Immature natural killer cell (primary cell): ENCODE data around the gene PHF2. TPM values are rescaled to one million over a fixed set of nuclear protein-coding genes. Genes with fewer than 3 reads are reported as not detected.

Experiments
- DNase-seq, 3 donors: peaks; one replicate each; pipeline ENCODE4 v3.0.0; 2022; ENCODE audit warnings: mixed read lengths in 1 of 3
- H3K27ac Mint-ChIP-seq, 6 donors: one replicate each; pipeline ENCODE4 v1.8.0; 2020; ENCODE audit warnings: mixed read lengths in 6 of 6, mild to moderate bottlenecking in 5 of 6, inconsistent platforms in 4 of 6, moderate library complexity in 3 of 6
- H3K27me3 Mint-ChIP-seq, 3 donors: one replicate each; pipeline ENCODE4 v1.8.0; 2020 to 2021; ENCODE audit warnings: low read depth in 3 of 3, mild to moderate bottlenecking in 3 of 3, mixed read lengths in 3 of 3, moderate library complexity in 3 of 3, inconsistent platforms in 1 of 3
- H3K36me3 Mint-ChIP-seq, 3 donors: one replicate each; pipeline ENCODE4 v1.8.0; 2020; ENCODE audit warnings: mixed read lengths in 3 of 3, inconsistent platforms in 2 of 3, mild to moderate bottlenecking in 2 of 3
- H3K4me1 Mint-ChIP-seq, 2 donors: one replicate each; pipeline ENCODE4 v1.8.0; 2020; ENCODE audit warnings: inconsistent platforms in 2 of 2, mild to moderate bottlenecking in 2 of 2, mixed read lengths in 2 of 2, moderate library complexity in 1 of 2
- H3K4me3 Mint-ChIP-seq, 5 donors: one replicate each; pipeline ENCODE4 v1.8.0; 2020; ENCODE audit warnings: mild to moderate bottlenecking in 5 of 5, mixed read lengths in 5 of 5, inconsistent platforms in 3 of 5, moderate library complexity in 3 of 5
- H3K9me3 Mint-ChIP-seq, 6 donors: one replicate each; pipeline ENCODE4 v1.8.0; 2020; ENCODE audit warnings: mild to moderate bottlenecking in 6 of 6, mixed read lengths in 6 of 6, inconsistent platforms in 4 of 6, moderate library complexity in 3 of 6
- polyA plus RNA-seq, 3 donors: library from polyadenylated mRNA; unstranded; fragments of 300-500 nt; fragmentation: Illumina TruSeq; gene quantifications; one replicate each; pipeline ENCODE4 v1.2.3, GENCODE V29; 2021

PHF2 gene
- polyA plus RNA-seq, 3 donors from 2014 or later, result 0.58 to 2.1 (median 0.80) TPM

DNA sequence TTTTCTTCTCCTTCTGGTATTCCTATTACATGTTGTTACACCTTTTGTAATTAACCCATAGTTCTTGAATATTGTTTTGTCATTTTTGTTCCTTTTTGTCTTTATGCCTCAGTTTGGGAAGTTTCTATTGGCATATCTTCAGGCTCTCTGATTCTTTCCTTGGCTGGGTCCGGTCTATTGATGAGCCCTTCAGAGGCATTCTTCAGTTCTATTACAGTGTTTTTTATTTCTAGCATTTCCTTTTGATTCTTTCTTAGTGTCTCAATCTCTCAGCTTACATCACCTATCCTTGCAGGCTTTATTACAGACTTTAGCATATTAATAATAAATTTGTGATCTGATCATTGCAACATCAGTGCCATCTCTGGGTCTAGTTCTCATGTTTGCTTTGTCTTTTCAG lies 33.8 kb downstream of the PHF2 start:
- H3K9me3 Mint-ChIP-seq, result peaks cover 9 to 24% (median 20%) of the 10 kb centered on the region in 6 donors
- peaks cover 15 to 25% (median 18%) of the 10 kb centered on the region in 3 donors for H3K36me3 Mint-ChIP-seq
- no peak overlapping the region for H3K27ac Mint-ChIP-seq
- no peaks in the 10 kb centered on the region for H3K27me3 Mint-ChIP-seq
- no peak for DNase-seq
- H3K4me1 Mint-ChIP-seq, result peaks cover 24 to 52% of the 10 kb centered on the region in 2 donors
- no peak overlapping the region for H3K4me3 Mint-ChIP-seq

DNA sequence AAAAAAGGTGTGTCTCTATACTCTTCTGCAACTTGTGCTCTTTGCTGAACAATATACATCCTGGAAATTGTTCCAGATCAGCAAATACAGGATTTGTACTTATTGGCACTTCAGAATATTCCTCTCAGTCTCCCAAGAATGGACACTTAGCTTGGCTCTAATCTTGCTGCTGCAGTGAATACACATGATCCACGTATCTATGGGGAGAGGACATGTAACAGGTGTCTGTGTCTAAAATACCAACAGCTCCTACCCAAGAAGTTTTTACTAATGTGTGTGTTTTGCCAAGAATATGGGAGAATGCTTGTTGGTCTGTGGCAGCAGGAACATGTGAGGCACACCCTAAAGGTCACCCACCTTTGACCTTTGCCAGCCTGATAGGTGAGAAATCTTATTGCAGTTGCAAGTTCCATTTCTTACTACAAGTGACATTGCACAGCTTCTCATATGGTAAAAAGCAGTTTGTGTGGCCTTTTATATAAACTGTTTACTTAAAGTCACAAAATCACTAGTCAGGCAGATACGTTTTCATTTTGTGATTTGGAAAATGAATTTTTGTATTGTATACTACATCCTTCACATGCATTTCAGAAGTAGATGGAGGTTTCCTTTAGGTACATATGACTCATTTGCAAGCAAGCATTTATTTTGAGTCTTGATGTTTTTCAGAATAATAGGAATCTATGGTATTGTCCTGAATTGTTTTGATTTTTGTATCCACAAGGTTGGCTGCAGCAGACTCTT lies 35.8 kb downstream of the PHF2 start:
- Mint-ChIP-seq H3K9me3 (peaks cover 9 to 24% (median 20%) of the 10 kb centered on the region in 6 donors), H3K27ac (peak overlapping the region in 3 of 6 donors; percentile 10 to 43 (median 17)), H3K4me1 (peaks cover 19 to 37% of the 10 kb centered on the region in 2 donors), H3K27me3 (no peaks in the 10 kb centered on the region), H3K4me3 (peak overlapping the region in 1 of 5 donors; percentile 6), H3K36me3 (peaks cover 15 to 19% (median 18%) of the 10 kb centered on the region in 3 donors)
- no peak for DNase-seq

DNA sequence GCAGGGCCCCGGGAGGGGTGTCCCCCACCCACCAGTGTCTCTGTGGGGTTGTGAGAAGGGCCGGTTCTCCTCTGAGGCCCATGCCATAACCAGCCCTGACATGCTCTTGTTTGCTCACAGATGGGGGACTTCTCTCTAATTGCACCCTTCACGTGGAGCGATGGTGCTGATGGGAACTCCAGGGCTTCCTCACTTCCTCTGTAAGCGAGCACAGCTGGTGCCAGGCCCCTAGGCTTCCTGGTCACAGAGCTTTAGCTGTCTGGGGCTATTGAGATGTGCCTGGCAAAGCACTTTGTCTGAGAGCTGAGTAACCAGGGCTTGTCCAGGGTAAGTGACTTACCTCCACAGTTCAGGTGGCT lies 36.4 kb downstream of the PHF2 start:
- Mint-ChIP-seq H3K27ac (peak overlapping the region in 2 of 6 donors; percentile 10 to 33), H3K4me3 (no peak overlapping the region), H3K36me3 (peaks cover 15 to 17% (median 16%) of the 10 kb centered on the region in 3 donors), H3K4me1 (peaks cover 22 to 38% of the 10 kb centered on the region in 2 donors), H3K27me3 (no peaks in the 10 kb centered on the region), H3K9me3 (peaks cover 9 to 24% (median 19%) of the 10 kb centered on the region in 6 donors)
- no peak for DNase-seq

DNA sequence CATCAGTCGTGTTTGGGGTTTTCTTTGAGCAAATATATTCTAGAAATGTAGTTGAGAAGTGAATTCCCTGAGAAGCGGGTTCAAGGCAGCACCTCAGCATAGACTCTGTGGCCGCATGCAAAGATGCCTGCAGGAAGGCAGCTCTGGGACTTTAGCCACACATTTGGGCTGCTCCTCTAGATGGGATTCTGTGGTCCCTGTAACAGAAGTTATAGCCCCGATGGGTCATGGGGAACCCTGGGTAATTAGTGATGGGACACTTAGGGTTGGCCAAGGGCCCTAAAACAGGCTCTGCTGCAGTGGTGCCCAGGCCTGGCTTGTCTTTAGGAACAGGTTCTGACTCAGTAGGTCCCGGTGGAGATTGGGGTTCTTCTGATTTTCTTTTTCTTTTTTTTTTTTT lies 36.8 kb downstream of the PHF2 start:
- Mint-ChIP-seq H3K36me3 (peaks cover 15% of the 10 kb centered on the region in 3 donors), H3K27ac (peak overlapping the region in 2 of 6 donors; percentile 10 to 33), H3K27me3 (no peaks in the 10 kb centered on the region), H3K9me3 (peaks cover 9 to 24% (median 19%) of the 10 kb centered on the region in 6 donors), H3K4me3 (no peak overlapping the region), H3K4me1 (peaks cover 26 to 40% of the 10 kb centered on the region in 2 donors)
- DNase-seq, result no peak

DNA sequence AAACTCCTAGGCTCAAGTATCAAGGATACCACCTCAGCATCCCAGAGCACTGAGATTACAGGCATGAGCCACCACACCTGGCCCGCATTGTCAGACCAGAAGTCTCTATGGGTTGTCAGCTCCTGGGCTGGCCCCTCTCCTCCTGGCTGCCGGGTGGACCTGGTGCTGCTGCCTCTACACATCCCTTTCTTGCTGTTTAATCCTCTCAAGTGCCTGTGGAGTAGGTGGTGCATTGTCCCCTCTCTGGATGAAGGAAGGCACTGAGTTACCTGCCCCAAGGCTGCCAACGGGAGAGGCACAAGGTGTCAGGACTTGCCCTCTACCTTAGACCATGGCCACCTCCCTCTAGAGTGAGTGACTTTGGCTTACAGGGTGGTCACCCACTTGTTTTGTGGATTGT lies 37.4 kb downstream of the PHF2 start:
- H3K9me3 Mint-ChIP-seq, result peaks cover 8 to 23% (median 18%) of the 10 kb centered on the region in 6 donors
- H3K36me3 Mint-ChIP-seq, result peaks cover 13 to 15% (median 15%) of the 10 kb centered on the region in 3 donors
- peaks cover 28 to 46% of the 10 kb centered on the region in 2 donors for H3K4me1 Mint-ChIP-seq
- DNase-seq, result no peak
- H3K27me3 Mint-ChIP-seq, result no peaks in the 10 kb centered on the region
- no peak overlapping the region for H3K27ac Mint-ChIP-seq
- H3K4me3 Mint-ChIP-seq, result no peak overlapping the region

DNA sequence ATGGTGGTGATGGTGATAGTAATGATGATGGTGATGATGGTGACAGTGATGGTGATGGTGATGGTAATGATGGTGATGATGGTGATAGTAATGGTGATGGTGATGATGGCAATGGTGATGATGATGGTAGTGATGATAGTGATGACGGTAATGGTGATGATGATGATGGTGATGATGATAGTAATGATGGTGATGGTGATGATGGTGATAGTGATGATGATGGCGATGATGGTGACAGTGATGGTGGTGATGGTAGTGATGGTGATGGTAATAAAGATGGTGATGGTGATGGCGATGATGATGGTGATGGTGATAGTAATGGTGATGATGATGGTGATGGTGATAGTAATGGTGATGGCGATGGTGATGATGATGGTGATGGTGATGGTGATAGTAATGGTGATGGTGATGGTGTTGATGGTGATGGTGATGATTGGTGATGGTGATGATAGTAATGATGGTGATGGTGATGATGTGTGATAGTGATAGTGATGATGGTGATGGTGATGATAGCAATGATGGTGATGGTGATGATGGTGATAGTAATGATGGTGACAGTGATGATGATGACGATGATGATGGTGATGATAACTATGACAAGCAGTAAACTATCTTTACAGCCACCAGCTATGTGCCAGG lies 38.6 kb downstream of the PHF2 start:
- H3K36me3 Mint-ChIP-seq, result peaks cover 5 to 14% (median 9%) of the 10 kb centered on the region in 3 donors
- no peak overlapping the region for H3K27ac Mint-ChIP-seq
- H3K27me3 Mint-ChIP-seq, result no peaks in the 10 kb centered on the region
- H3K4me1 Mint-ChIP-seq, result peaks cover 28 to 40% of the 10 kb centered on the region in 2 donors
- H3K4me3 Mint-ChIP-seq, result no peak overlapping the region
- DNase-seq, result no peak
- H3K9me3 Mint-ChIP-seq, result peaks cover 4 to 14% (median 9%) of the 10 kb centered on the region in 6 donors

DNA sequence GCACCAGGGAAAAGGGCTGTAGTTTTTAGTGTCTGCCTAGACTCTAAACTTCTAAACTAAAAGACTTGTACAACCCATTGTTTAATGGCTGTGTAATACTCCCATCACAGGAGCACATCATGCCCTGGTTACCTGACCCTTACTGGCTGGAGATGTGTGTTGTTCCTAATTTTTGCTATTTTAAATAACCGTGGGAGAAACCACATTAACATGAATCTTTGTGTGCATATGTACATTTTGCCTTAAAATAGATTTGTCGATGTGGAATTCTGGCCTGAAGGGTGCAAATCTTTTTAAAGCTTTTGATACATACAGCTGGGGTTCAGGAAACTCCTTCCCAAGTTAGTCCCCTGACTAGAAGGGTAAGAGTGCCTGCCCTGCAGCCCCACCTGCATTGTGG lies 39.7 kb downstream of the PHF2 start:
- H3K4me3 Mint-ChIP-seq, result no peak overlapping the region
- peaks cover 0 to 4% (median under 1%) of the 10 kb centered on the region in 6 donors for H3K9me3 Mint-ChIP-seq
- H3K27ac Mint-ChIP-seq, result no peak overlapping the region
- H3K4me1 Mint-ChIP-seq, result peaks cover 27 to 33% of the 10 kb centered on the region in 2 donors
- DNase-seq, result no peak
- no peaks in the 10 kb centered on the region for H3K27me3 Mint-ChIP-seq
- H3K36me3 Mint-ChIP-seq, result peaks cover 0 to 4% (median 4%) of the 10 kb centered on the region in 3 donors

DNA sequence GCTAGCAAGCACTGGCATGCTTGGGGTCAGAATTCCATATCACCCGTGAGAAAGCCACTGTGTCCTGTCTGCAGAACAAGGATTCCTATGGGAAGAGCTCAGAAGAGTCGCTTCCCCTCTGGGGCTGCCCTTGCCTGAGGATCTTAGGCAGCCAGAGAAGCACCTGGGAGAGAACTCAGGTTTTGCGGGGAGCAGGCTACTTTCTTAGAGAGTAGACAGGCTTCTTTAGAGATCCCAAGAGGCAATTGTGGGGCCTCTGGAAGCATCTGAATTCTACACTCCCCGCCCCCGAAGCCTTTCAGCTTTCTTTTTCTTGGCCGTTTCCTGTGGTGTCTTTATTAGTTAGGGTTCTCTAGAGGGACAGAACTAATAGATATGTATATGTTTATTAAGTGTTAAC lies 40.9 kb downstream of the PHF2 start:
- Mint-ChIP-seq H3K4me3 (no peak overlapping the region), H3K4me1 (peaks cover 21 to 34% of the 10 kb centered on the region in 2 donors), H3K27ac (peak overlapping the region in 1 of 6 donors; percentile 69), H3K36me3 (no peaks in the 10 kb centered on the region), H3K27me3 (peaks cover 0 to under 1% (median 0%) of the 10 kb centered on the region in 3 donors), H3K9me3 (no peaks in the 10 kb centered on the region)
- DNase-seq, result no peak

DNA sequence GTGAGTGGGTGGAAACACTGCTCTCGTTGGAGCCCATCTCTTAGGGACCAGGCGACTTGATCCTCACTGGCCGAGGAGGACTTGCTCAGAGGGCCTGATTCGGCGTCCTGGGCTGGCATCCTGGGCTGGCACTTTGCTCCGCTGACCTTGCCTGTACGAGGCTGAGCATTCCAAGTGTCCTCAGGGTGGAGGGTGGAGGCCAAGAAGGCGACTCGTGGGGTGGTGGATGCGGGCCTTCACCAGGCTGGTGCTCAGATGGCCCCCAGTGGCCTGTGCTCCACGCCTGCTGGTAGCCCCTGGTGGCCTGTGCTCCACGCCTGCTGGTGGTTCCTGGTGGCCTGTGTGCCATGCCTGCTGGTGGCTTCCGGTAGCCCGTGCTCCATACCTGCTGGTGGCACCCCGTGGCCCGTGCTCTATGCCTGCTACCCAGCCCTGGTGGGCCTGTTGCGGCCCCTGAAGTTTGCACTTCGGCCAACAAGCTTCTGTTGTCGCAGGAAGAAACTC lies 42.9 kb downstream of the PHF2 start:
- no peaks in the 10 kb centered on the region for H3K9me3 Mint-ChIP-seq
- peaks cover 9 to 27% of the 10 kb centered on the region in 2 donors for H3K4me1 Mint-ChIP-seq
- peaks cover 0 to 1% (median 0%) of the 10 kb centered on the region in 3 donors for H3K27me3 Mint-ChIP-seq
- no peaks in the 10 kb centered on the region for H3K36me3 Mint-ChIP-seq
- H3K27ac Mint-ChIP-seq, result no peak overlapping the region
- DNase-seq, result no peak
- no peak overlapping the region for H3K4me3 Mint-ChIP-seq

DNA sequence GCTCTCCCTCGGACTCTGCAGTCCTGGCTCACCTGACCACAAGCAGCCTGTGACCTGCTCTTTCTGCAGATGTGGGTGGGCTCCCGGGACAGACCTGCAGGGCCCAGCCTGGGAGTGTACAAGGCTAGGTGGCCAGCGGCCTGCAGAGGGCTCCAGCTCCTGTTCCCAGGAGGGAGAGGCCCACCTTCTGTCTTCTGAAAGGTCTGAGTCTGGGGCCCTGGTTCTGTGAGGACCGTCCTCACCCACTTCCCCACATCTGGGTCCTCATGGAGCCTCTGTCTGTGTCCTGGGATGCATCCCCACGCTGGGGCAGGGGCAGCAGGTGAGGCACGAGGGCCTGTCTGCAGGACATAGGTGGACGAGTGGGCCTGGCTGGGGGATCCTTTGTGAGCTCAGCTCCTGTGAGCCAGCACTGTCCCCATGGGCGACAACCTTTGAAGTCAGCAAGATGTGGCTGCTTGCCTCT lies 43.7 kb downstream of the PHF2 start:
- Mint-ChIP-seq H3K4me1 (peaks cover 9 to 27% of the 10 kb centered on the region in 2 donors), H3K9me3 (no peaks in the 10 kb centered on the region), H3K4me3 (no peak overlapping the region), H3K27ac (peak overlapping the region in 1 of 6 donors; percentile 17), H3K27me3 (peaks cover 0 to 1% (median 0%) of the 10 kb centered on the region in 3 donors), H3K36me3 (no peaks in the 10 kb centered on the region)
- no peak for DNase-seq

DNA sequence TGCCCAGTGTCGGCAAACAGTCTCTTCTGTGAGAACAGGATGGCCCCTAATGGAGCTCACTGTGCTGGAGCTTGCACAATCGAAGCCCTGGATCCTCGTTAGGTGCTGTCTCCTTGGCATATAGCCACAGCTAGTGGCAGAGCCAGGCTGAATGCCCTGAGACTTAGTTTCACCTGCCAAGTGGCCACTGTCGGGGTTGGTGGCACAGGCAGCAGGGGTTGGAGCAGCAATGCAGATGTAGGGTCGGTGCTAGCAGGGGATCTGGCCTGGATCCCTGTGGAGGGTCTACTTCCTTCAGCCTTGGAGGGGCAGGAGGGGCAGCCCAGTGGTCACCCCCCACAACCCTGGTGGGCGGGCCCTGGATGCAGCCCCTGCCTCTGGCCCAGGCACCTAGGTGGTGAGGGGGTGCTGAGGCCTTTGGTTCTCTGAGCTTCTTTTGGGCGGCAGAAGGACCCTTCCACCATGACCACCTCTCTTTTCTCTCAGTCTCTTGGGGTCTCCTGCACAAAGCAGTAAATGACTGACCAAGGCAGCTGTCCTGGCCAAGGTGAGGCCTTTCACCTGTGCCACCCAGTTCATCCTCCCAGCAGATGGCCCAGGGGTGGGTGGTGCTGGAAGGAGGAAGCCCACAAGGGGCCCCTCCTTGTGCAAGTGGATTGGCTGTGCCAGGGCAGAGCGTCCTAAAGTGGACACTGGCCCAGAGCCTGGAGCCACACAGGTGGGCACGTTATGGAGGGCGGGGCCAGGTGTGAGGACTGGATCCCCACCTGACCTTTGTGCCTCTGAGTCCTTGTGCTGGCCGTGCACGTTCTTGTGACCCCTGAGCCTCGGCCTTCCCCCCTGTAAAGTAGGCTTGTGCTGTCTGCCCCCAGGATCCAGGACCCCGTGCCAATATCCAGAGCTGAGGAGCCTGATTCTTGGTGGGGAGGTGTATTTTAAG lies 44.8 kb downstream of the PHF2 start:
- Mint-ChIP-seq H3K9me3 (peaks cover 0 to under 1% (median 0%) of the 10 kb centered on the region in 6 donors), H3K27me3 (peaks cover 0 to 4% (median 1%) of the 10 kb centered on the region in 3 donors), H3K36me3 (peaks cover 0 to under 1% (median 0%) of the 10 kb centered on the region in 3 donors), H3K27ac (peak overlapping the region in 3 of 6 donors; percentile 17 to 50 (median 32)), H3K4me3 (no peak overlapping the region), H3K4me1 (peaks cover 10 to 29% of the 10 kb centered on the region in 2 donors)
- no peak for DNase-seq

DNA sequence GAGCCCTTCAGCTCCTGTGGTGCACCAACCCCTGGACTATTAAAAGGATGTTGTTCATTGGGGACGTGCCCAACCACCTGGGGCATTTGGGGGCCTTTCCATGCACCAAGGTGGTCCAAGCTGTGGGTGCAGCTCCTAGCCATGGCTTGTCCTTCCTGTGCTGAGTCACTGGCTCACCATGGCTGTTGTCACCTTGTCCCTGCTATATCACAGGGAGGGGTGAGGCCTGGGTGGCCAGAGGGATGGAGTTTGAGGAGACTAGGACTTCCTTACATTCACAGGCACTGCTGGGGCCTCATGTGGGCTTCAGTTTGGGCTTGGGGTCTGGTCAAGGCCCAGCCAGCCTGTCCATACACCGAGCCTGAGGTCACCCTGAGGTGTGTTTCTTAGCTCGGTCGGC lies 45.5 kb downstream of the PHF2 start:
- H3K4me3 Mint-ChIP-seq, result no peak overlapping the region
- DNase-seq, result no peak
- H3K4me1 Mint-ChIP-seq, result peaks cover 13 to 33% of the 10 kb centered on the region in 2 donors
- peaks cover 0 to 5% (median 3%) of the 10 kb centered on the region in 3 donors for H3K27me3 Mint-ChIP-seq
- H3K36me3 Mint-ChIP-seq, result peaks cover 0 to 3% (median 0%) of the 10 kb centered on the region in 3 donors
- peaks cover 0 to 4% (median 0%) of the 10 kb centered on the region in 6 donors for H3K9me3 Mint-ChIP-seq
- H3K27ac Mint-ChIP-seq, result peak overlapping the region in 2 of 6 donors; percentile 34 to 76

DNA sequence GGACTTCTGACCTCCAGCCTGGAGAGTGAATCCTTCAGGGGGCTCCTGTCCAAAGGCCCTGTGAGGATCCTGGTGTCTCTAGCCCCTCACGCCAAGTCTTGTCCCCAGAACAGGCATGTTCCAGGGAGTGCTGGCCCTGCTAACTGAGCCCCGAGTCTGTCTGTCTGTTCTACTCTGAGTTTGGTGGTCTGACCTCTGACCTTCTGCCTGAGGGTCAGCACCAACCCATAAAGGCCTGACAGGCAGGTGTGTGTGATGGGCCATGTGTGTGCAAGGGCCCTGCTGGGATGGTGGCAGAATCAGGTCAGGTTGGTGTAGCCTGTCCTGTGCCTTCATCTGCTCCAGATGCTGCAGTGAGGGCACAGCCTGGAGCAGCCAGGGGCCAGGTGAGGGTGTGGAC lies 46.3 kb downstream of the PHF2 start:
- Mint-ChIP-seq H3K4me1 (peaks cover 11 to 28% of the 10 kb centered on the region in 2 donors), H3K4me3 (no peak overlapping the region), H3K9me3 (peaks cover 0 to 6% (median 4%) of the 10 kb centered on the region in 6 donors), H3K27ac (peak overlapping the region in 1 of 6 donors; percentile 83), H3K27me3 (peaks cover 0 to 5% (median 3%) of the 10 kb centered on the region in 3 donors), H3K36me3 (peaks cover 0 to 6% (median 3%) of the 10 kb centered on the region in 3 donors)
- no peak for DNase-seq
